Karpas-422 (cell line): Measurements from ENCODE around the gene BST1. TPM values are rescaled to one million over a fixed set of nuclear protein-coding genes. Genes with fewer than 3 reads are reported as not detected.

ENCODE experiments used
- DNase-seq: peaks from one replicate; pipeline ENCODE4 v3.0.0-alpha.2; 2015
- H2AFZ ChIP-seq: fragments of 200-600 bp; sonication (generic); 2 replicates; pipeline ENCODE4 v1.6.1; 2014; ENCODE audit warnings: antibody characterized with exemption, low read length, mixed read lengths
- H3K27ac ChIP-seq: fragments of 200-600 bp; sonication (generic); 2 replicates; pipeline ENCODE4 v1.5.1; 2014; ENCODE audit warnings: mild to moderate bottlenecking, low read length, moderate library complexity
- H3K27me3 ChIP-seq: fragments of 200-600 bp; sonication (generic); 2 replicates; pipeline ENCODE4 v1.6.1; 2014; ENCODE audit warnings: low read length, mixed read lengths
- H3K36me3 ChIP-seq: fragments of 200-600 bp; sonication (generic); 2 replicates; pipeline ENCODE4 v1.6.1; 2014; ENCODE audit warnings: low read length, mixed read lengths; ENCODE audit not compliant: insufficient read depth
- H3K4me1 ChIP-seq: fragments of 200-600 bp; sonication (generic); 2 replicates; pipeline ENCODE4 v1.6.1; 2014; ENCODE audit warnings: mild to moderate bottlenecking, low read length, mixed read lengths
- H3K4me2 ChIP-seq: fragments of 200-600 bp; sonication (generic); 2 replicates; pipeline ENCODE4 v1.6.1; 2014; ENCODE audit warnings: low read length, low read depth, mild to moderate bottlenecking; ENCODE audit not compliant: poor library complexity, severe bottlenecking
- H3K4me3 ChIP-seq: fragments of 200-600 bp; sonication (generic); 2 replicates; pipeline ENCODE4 v1.5.1; 2014; ENCODE audit warnings: mild to moderate bottlenecking, antibody characterized with exemption, low read length, mixed read lengths
- H3K79me2 ChIP-seq: fragments of 200-600 bp; sonication (generic); 2 replicates; pipeline ENCODE4 v1.6.1; 2014; ENCODE audit warnings: mild to moderate bottlenecking, low read length, mixed read lengths
- H3K9ac ChIP-seq: fragments of 200-600 bp; sonication (generic); 2 replicates; pipeline ENCODE4 v1.6.0; 2014; ENCODE audit warnings: low read length
- H3K9me2 ChIP-seq: fragments of 200-600 bp; sonication (generic), shearing (Covaris generic); replicated peaks from 2 replicates; pipeline ENCODE4 v1.6.0; 2014; ENCODE audit warnings: mild to moderate bottlenecking, low read length, moderate library complexity; ENCODE audit not compliant: insufficient read depth
- H3K9me3 ChIP-seq: fragments of 300-700, 200-600 bp; sonication (generic); 2 replicates; pipeline ENCODE4 v1.6.1; 2014; ENCODE audit warnings: low read length, mixed read lengths
- H4K20me1 ChIP-seq: fragments of 200-600 bp; sonication (generic); 2 replicates; pipeline ENCODE4 v1.6.1; 2014; ENCODE audit warnings: mild to moderate bottlenecking, antibody characterized with exemption, low read length, low read depth; ENCODE audit not compliant: insufficient read depth
- total RNA-seq: library from RNA; depleted of rRNA; stranded (reverse); fragments of >200 nt; shearing (Covaris generic); gene quantifications from 2 replicates; pipeline ENCODE4 v1.2.3, GENCODE V29; 2014; ENCODE audit warnings: low replicate concordance

BST1 gene
- total RNA-seq, 1 experiment from 2014 or later, result not detected

GRCh38 chr4:15771216-15772058 lies 68.6 kb downstream of the BST1 start:
- no peaks in the 10 kb centered on the region for H3K9me2 ChIP-seq
- no peak for DNase-seq
- no peak overlapping the region for H3K9ac ChIP-seq
- no peak overlapping the region for H3K27ac ChIP-seq
- no peaks in the 10 kb centered on the region for H3K79me2 ChIP-seq
- H4K20me1 ChIP-seq, result no peaks in the 10 kb centered on the region
- no peaks in the 10 kb centered on the region for H3K27me3 ChIP-seq
- H3K4me2 ChIP-seq, result no peak overlapping the region
- H3K4me3 ChIP-seq, result no peak overlapping the region
- no peaks in the 10 kb centered on the region for H3K36me3 ChIP-seq
- no peaks in the 10 kb centered on the region for H3K4me1 ChIP-seq
- H2AFZ ChIP-seq, result no peak overlapping the region
- no peaks in the 10 kb centered on the region for H3K9me3 ChIP-seq

- Histone ChIP-seq H3K27me3 (no peaks in the 10 kb centered on the region), H3K36me3 (no peaks in the 10 kb centered on the region), H4K20me1 (no peaks in the 10 kb centered on the region), H3K9me3 (no peaks in the 10 kb centered on the region), H3K9ac (no peak overlapping the region), H3K79me2 (no peaks in the 10 kb centered on the region), H3K4me3 (no peak overlapping the region), H3K27ac (no peak overlapping the region), H2AFZ (no peak overlapping the region), H3K4me2 (no peak overlapping the region), H3K4me1 (peaks cover 22% of the 10 kb centered on the region), H3K9me2 (no peaks in the 10 kb centered on the region)
- no peak for DNase-seq
These were observed 71.2 kb downstream of the BST1 start for GRCh38 chr4:15774020-15774420.

GRCh38 chr4:15776871-15777648 lies 74.2 kb downstream of the BST1 start:
- peak; percentile 73 for DNase-seq
- no peak overlapping the region for H3K9ac ChIP-seq
- no peaks in the 10 kb centered on the region for H3K27me3 ChIP-seq
- no peaks in the 10 kb centered on the region for H3K79me2 ChIP-seq
- H3K9me2 ChIP-seq, result no peaks in the 10 kb centered on the region
- H4K20me1 ChIP-seq, result no peaks in the 10 kb centered on the region
- H3K4me3 ChIP-seq, result peak overlapping the region; percentile 63; the same call in 1 of the 2 replicates
- peaks cover 38% of the 10 kb centered on the region for H3K4me1 ChIP-seq
- no peak overlapping the region for H2AFZ ChIP-seq
- H3K4me2 ChIP-seq, result peak overlapping the region; percentile 80
- H3K27ac ChIP-seq, result peak overlapping the region; percentile 53
- no peaks in the 10 kb centered on the region for H3K36me3 ChIP-seq
- H3K9me3 ChIP-seq, result no peaks in the 10 kb centered on the region

GRCh38 chr4:15777697-15778288 lies 74.9 kb downstream of the BST1 start:
- H3K4me3 ChIP-seq, result peak overlapping the region; percentile 63
- H3K9ac ChIP-seq, result no peak overlapping the region
- no peaks in the 10 kb centered on the region for H3K9me3 ChIP-seq
- H3K79me2 ChIP-seq, result no peaks in the 10 kb centered on the region
- H3K4me1 ChIP-seq, result peaks cover 46% of the 10 kb centered on the region
- H3K27ac ChIP-seq, result peak overlapping the region; percentile 53
- no peaks in the 10 kb centered on the region for H3K9me2 ChIP-seq
- H3K36me3 ChIP-seq, result no peaks in the 10 kb centered on the region
- H4K20me1 ChIP-seq, result no peaks in the 10 kb centered on the region
- H3K4me2 ChIP-seq, result peak overlapping the region; percentile 80
- peak; percentile 65 for DNase-seq
- no peaks in the 10 kb centered on the region for H3K27me3 ChIP-seq
- H2AFZ ChIP-seq, result no peak overlapping the region

- no peaks in the 10 kb centered on the region for H4K20me1 ChIP-seq
- H3K9me3 ChIP-seq, result no peaks in the 10 kb centered on the region
- no peaks in the 10 kb centered on the region for H3K79me2 ChIP-seq
- H3K36me3 ChIP-seq, result no peaks in the 10 kb centered on the region
- no peaks in the 10 kb centered on the region for H3K27me3 ChIP-seq
- H2AFZ ChIP-seq, result peak within 1 kb of the TSS; percentile 46
- H3K4me1 ChIP-seq, result peaks cover 53% of the 10 kb centered on the region
- no peaks in the 10 kb centered on the region for H3K9me2 ChIP-seq
- H3K9ac ChIP-seq, result peak within 1 kb of the TSS; percentile 62
- peak within 1 kb of the TSS; percentile 53 for H3K27ac ChIP-seq
- H3K4me3 ChIP-seq, result peak within 1 kb of the TSS; percentile 63
- DNase-seq, result peak; percentile 67
- peak within 1 kb of the TSS; percentile 80 for H3K4me2 ChIP-seq
These were observed 75.7 kb downstream of the BST1 start, which contains the start of gene CD38 for GRCh38 chr4:15778289-15779241. TSS of gene CD38 (plus strand) at chr4:15778328. CDS start at chr4:15778415, 87 bp downstream.

- Histone ChIP-seq H3K27ac (no peak overlapping the region), H3K9ac (peak overlapping the region; percentile 62), H3K36me3 (no peaks in the 10 kb centered on the region), H3K9me2 (no peaks in the 10 kb centered on the region), H3K79me2 (no peaks in the 10 kb centered on the region), H3K9me3 (no peaks in the 10 kb centered on the region), H4K20me1 (no peaks in the 10 kb centered on the region), H2AFZ (peak overlapping the region; percentile 46), H3K4me2 (peak overlapping the region; percentile 80), H3K4me1 (peaks cover 61% of the 10 kb centered on the region), H3K4me3 (peak overlapping the region; percentile 63), H3K27me3 (no peaks in the 10 kb centered on the region)
- no peak for DNase-seq
These were observed 76.4 kb downstream of the BST1 start for GRCh38 chr4:15779306-15779705.

GRCh38 chr4:15779809-15780208 lies 76.9 kb downstream of the BST1 start:
- no peaks in the 10 kb centered on the region for H3K9me2 ChIP-seq
- H3K27me3 ChIP-seq, result no peaks in the 10 kb centered on the region
- H3K9me3 ChIP-seq, result no peaks in the 10 kb centered on the region
- H3K4me3 ChIP-seq, result peak overlapping the region; percentile 63
- no peak for DNase-seq
- peak overlapping the region; percentile 62; the same call in 1 of the 2 replicates for H3K9ac ChIP-seq
- no peaks in the 10 kb centered on the region for H4K20me1 ChIP-seq
- H3K27ac ChIP-seq, result no peak overlapping the region
- peak overlapping the region; percentile 80 for H3K4me2 ChIP-seq
- no peaks in the 10 kb centered on the region for H3K79me2 ChIP-seq
- peaks cover 66% of the 10 kb centered on the region for H3K4me1 ChIP-seq
- H2AFZ ChIP-seq, result no peak overlapping the region
- H3K36me3 ChIP-seq, result no peaks in the 10 kb centered on the region
